IMR-90 (cell line): ENCODE data around the gene AFDN.

Source experiments
- MAFK ChIP-seq: IDR thresholded peaks from 2 replicates; pipeline ENCODE4 v1.6.1; 2012; ENCODE audit warnings: low read depth, low read length, improper control_type of control experiment
- NFE2L2 ChIP-seq: fragments of 150-350 bp; IDR thresholded peaks from 2 replicates; pipeline ENCODE4 v1.6.1; 2016; ENCODE audit warnings: low read depth, mild to moderate bottlenecking, low read length
- POLR2A ChIP-seq: IDR thresholded peaks from 2 replicates; pipeline ENCODE4 v1.6.1; 2012; ENCODE audit warnings: mild to moderate bottlenecking, low read depth, low read length
- RFX5 ChIP-seq: IDR thresholded peaks from 2 replicates; pipeline ENCODE4 v1.8.0; 2012; ENCODE audit warnings: low read depth, mild to moderate bottlenecking, low read length, moderate library complexity
- SMC3 ChIP-seq: fragments of 150-350 bp; IDR thresholded peaks from 2 replicates; pipeline ENCODE4 v1.6.1; 2016; ENCODE audit warnings: low read depth, mild to moderate bottlenecking, antibody characterized with exemption, low read length, moderate library complexity
- TF ChIP-seq, protein P1 (sequence below): conservative IDR thresholded peaks from 2 replicates; pipeline ENCODE4 v1.5.1; 2012; ENCODE audit warnings: mild to moderate bottlenecking, low read depth, low read length, improper control_type of control experiment
- TF ChIP-seq, protein P2 (sequence below): fragments of 150-350 bp; IDR thresholded peaks from 2 replicates; pipeline ENCODE4 v1.6.1; 2017; ENCODE audit warnings: mild to moderate bottlenecking, antibody characterized with exemption, low read length, low read depth
- TF ChIP-seq, protein P3 (sequence below): fragments of 150-350 bp; IDR thresholded peaks from 2 replicates; pipeline ENCODE4 v1.6.1; 2016; ENCODE audit warnings: low read depth, mild to moderate bottlenecking, low read length, moderate library complexity, borderline replicate concordance

- TF ChIP-seq POLR2A (no peak), MAFK (no peak), RFX5 (no peak), SMC3 (no peak), NFE2L2 (no peak)
- TF ChIP-seq, protein P1, sequence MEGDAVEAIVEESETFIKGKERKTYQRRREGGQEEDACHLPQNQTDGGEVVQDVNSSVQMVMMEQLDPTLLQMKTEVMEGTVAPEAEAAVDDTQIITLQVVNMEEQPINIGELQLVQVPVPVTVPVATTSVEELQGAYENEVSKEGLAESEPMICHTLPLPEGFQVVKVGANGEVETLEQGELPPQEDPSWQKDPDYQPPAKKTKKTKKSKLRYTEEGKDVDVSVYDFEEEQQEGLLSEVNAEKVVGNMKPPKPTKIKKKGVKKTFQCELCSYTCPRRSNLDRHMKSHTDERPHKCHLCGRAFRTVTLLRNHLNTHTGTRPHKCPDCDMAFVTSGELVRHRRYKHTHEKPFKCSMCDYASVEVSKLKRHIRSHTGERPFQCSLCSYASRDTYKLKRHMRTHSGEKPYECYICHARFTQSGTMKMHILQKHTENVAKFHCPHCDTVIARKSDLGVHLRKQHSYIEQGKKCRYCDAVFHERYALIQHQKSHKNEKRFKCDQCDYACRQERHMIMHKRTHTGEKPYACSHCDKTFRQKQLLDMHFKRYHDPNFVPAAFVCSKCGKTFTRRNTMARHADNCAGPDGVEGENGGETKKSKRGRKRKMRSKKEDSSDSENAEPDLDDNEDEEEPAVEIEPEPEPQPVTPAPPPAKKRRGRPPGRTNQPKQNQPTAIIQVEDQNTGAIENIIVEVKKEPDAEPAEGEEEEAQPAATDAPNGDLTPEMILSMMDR: no peak
- TF ChIP-seq, protein P2, sequence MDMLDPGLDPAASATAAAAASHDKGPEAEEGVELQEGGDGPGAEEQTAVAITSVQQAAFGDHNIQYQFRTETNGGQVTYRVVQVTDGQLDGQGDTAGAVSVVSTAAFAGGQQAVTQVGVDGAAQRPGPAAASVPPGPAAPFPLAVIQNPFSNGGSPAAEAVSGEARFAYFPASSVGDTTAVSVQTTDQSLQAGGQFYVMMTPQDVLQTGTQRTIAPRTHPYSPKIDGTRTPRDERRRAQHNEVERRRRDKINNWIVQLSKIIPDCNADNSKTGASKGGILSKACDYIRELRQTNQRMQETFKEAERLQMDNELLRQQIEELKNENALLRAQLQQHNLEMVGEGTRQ: no peak
- TF ChIP-seq, protein P3, sequence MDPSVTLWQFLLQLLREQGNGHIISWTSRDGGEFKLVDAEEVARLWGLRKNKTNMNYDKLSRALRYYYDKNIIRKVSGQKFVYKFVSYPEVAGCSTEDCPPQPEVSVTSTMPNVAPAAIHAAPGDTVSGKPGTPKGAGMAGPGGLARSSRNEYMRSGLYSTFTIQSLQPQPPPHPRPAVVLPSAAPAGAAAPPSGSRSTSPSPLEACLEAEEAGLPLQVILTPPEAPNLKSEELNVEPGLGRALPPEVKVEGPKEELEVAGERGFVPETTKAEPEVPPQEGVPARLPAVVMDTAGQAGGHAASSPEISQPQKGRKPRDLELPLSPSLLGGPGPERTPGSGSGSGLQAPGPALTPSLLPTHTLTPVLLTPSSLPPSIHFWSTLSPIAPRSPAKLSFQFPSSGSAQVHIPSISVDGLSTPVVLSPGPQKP: no peak
These were observed 100.5 kb downstream of the AFDN start for GRCh38 chr6:167927246-167927645.
